ENCODE measurements around the gene MAP4K1. TPM values are rescaled to one million over a fixed set of nuclear protein-coding genes. Genes with fewer than 3 reads are reported as not detected.

MAP4K1 gene
- 100 to 1,000 TPM; 337 to 497 TPM for total RNA-seq

GRCh38 chr19:38617764-38618589, at the start of gene MAP4K1:
TSS of gene MAP4K1 (minus strand) at chr19:38617953. CDS start at chr19:38617895, 58 bp downstream.
- Mint-ChIP-seq H3K4me1 (peaks cover 53% of the 10 kb centered on the region), H3K27me3 (no peaks in the 10 kb centered on the region), H3K36me3 (peaks cover 34% of the 10 kb centered on the region), H3K27ac (peak within 1 kb of the TSS; percentile 89), H3K4me3 (peak within 1 kb of the TSS; percentile 96), H3K9me3 (ENCODE audit: low read depth) (no peaks in the 10 kb centered on the region)
- ATAC-seq (peak; percentile 72), DNase-seq (peak; percentile 90)
- CTCF ChIA-PET = interaction anchor here (0.8 to 6.6 kb wide), 21 partner anchors 11 to 312 kb away, joined by 3 to 93 read pairs (median 4); partner anchors contain the start of genes ACTN4, CATSPERG, FAM98C and MRPS12

DNA sequence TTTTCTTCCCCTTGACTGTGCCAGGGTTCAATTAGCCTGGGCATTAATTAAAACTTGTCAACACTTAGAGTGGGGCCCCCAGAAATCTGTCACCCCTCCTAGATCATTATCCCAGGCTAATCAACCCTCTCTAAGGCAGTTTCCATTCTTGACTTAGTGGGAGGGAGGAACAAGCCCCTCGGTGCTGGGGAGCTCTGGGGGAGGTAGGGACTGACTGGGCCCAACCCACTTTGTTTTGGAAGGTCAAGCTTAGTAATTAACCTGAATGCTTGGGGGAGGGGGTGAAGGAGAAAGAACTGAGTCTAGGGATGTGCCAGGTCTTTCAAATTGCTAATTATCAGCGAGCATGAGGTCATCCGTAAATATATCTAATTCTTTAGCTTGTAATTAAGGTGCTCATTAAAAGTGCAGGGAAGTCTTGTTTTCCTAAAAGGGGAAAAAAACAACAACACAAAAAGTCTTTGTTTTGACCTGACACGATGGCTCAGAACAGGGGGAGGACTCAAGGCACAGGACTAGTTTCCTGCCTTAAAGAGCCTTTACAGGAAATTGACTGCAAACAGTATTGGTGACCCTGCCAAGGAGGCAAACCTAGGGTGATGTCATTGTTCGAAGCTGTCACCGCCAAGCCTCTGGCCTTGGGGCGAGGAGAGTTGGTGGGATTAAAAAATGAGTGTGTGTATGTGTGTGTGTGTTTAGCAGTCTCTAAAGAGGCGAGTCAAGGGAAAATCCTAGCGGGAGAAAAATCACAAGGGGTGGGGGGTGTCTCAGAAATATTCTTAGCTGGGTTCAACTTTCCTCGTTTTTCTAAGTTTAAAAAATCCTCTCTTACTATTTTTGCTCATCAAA, 49.1 kb upstream of the MAP4K1 start:
- peak overlapping the region; percentile 83 for H3K27ac Mint-ChIP-seq
- peak overlapping the region; percentile 27 for H3K4me3 Mint-ChIP-seq
- DNase-seq (peak; percentile 79), ATAC-seq (peak; percentile 92)
- CTCF ChIA-PET = interaction anchor here (1.0 to 1.6 kb wide), 6 partner anchors 9 to 263 kb away, joined by 3 to 6 read pairs (median 4); partner anchors contain the start of genes MRPS12 and SARS2
- H3K4me1 Mint-ChIP-seq = peaks cover 91% of the 10 kb centered on the region
- H3K36me3 Mint-ChIP-seq = peaks cover 25% of the 10 kb centered on the region
- H3K9me3 Mint-ChIP-seq (ENCODE audit: low read depth) = no peaks in the 10 kb centered on the region
- H3K27me3 Mint-ChIP-seq = no peaks in the 10 kb centered on the region

DNA sequence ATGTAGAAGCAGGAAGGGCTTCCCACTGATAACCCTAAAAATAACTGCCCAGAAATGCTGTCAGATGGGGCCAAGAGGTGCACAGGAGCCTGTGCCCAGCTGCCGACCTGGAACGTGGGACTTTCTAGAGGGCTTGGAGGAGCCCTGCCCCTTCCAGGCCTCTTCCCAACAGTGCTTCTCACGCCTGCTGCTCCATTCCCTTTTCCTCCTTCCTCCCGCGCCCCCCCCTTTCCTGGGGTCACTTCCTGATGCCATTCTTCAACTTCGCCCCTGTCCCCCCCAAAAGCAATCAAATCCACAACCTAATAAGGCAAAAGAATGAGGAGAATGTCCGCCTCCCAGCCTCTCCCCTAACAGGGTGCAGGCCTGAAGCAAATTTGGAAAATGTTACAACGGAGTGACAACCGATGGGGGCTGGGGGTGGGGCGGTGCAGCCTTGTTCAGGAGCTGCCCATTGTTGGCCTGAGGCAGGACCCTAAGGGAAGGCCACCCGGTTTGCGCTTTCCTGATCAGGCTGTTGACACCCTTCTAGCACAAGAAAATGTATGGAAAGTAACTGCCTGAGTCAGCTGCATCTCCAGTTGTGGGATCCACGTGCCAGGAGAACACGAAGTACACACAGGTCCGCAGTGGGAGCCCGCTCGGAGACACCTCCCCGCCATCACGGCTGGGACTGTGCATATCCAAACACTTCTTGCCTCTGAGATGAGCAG, 48.4 kb upstream of the MAP4K1 start:
- Mint-ChIP-seq H3K27ac (peak overlapping the region; percentile 83), H3K4me3 (no peak overlapping the region), H3K27me3 (no peaks in the 10 kb centered on the region), H3K4me1 (peaks cover 88% of the 10 kb centered on the region), H3K36me3 (peaks cover 27% of the 10 kb centered on the region), H3K9me3 (ENCODE audit: low read depth) (no peaks in the 10 kb centered on the region)
- ATAC-seq = no peak
- CTCF ChIA-PET = interaction anchor here (1.1 to 2.2 kb wide), 5 partner anchors 8 to 264 kb away, joined by 3 to 9 read pairs (median 4); partner anchors contain the start of genes MRPS12 and SARS2
- DNase-seq = no peak

DNA sequence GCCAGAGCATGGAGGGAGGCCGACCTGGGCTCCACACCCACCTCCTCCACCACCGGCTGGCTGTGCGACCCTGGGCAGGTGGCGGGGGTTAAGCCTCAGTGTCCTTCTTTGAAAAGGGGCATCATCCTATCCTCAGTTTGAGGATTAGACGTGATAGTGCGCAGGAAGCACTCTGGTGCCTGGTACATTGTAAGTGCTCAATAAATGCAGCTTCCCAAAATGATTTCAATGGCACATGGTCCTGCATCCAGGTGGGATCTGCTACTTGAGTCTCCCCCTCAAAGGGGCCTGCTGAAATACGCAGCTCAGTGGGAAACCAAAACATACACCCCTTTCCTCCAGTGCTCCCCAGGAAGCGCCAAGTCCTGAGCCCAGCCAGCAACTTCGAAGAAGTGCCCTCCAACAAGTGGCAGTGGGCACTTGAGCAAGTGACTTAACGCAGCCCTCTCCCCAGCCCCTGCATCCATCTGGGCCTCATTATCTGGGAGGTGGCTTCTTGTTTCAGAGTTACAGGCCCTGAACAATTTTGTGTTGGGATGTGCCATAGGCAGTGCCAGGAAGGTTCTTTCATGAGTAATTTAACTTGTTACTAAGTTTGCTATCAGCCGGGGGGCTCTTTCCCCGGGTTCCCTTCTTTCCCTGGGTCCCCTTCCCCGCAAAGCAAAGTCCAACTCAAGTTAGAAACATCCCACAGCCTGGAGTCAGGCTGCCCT, 47.6 kb upstream of the MAP4K1 start:
- CTCF ChIA-PET = interaction anchor here (0.6 to 2.2 kb wide), 6 partner anchors 9 to 126 kb away, joined by 3 to 9 read pairs (median 3); no protein-coding TSS in a partner anchor
- no peak overlapping the region for H3K4me3 Mint-ChIP-seq
- no peaks in the 10 kb centered on the region for H3K27me3 Mint-ChIP-seq
- ATAC-seq (no peak), DNase-seq (no peak)
- H3K27ac Mint-ChIP-seq = peak overlapping the region; percentile 59
- no peaks in the 10 kb centered on the region for H3K9me3 Mint-ChIP-seq (ENCODE audit: low read depth)
- H3K4me1 Mint-ChIP-seq = peaks cover 86% of the 10 kb centered on the region
- peaks cover 30% of the 10 kb centered on the region for H3K36me3 Mint-ChIP-seq

DNA sequence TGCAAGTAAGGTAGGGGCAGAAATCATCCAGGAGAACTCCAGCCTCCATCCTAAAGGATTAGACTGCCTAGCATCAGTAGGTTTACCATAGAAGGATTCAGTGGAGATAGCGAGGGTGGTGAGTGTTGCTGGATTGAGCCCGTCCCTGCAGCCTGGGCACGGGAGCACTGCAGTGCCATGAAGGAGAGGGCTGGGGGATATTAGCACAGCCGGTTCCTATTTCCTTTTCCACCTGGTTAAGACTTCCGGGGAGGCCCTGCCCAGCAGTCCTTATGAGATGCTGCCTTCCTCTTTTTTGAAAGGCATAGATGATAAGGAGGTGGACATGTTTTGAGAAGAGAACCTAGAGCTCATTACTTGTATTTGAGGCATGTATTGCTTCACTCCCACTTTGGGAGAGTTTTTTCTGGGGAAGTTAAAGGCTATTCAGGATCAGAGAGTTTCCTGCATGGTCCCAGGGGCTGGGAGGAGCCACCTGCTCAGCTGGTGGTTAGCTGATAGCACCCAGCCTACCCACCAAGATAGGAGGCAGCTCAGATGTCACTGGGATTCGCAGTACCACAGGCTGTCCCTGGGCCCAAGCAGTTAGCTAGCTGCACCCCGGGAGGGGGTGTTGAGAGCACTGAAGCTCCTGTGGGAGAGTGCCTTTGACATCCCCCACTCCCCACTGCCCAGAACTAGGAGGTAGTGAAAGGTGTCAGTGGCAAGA, 46.9 kb upstream of the MAP4K1 start:
- CTCF ChIA-PET = interaction anchor here (0.7 to 2.4 kb wide), 5 partner anchors 10 to 30 kb away, joined by 3 to 9 read pairs (median 5); no protein-coding TSS in a partner anchor
- Mint-ChIP-seq H3K4me1 (peaks cover 82% of the 10 kb centered on the region), H3K27ac (peak overlapping the region; percentile 71), H3K36me3 (peaks cover 28% of the 10 kb centered on the region), H3K4me3 (peak overlapping the region; percentile 24), H3K9me3 (ENCODE audit: low read depth) (no peaks in the 10 kb centered on the region), H3K27me3 (no peaks in the 10 kb centered on the region)
- ATAC-seq = peak; percentile 4
- DNase-seq = no peak

- peak; percentile 64 for DNase-seq
- Mint-ChIP-seq H3K9me3 (ENCODE audit: low read depth) (no peaks in the 10 kb centered on the region), H3K36me3 (peaks cover 22% of the 10 kb centered on the region), H3K27me3 (no peaks in the 10 kb centered on the region), H3K4me1 (peaks cover 82% of the 10 kb centered on the region), H3K27ac (peak overlapping the region; percentile 71), H3K4me3 (peak overlapping the region; percentile 24)
- peak; percentile 50 for ATAC-seq
- CTCF ChIA-PET = interaction anchor here (1.0 to 3.4 kb wide), 5 partner anchors 11 to 29 kb away, joined by 3 to 10 read pairs (median 6); partner anchors contain the start of gene ACTN4
Measured at GRCh38 chr19:38663957-38664502, 46.3 kb upstream of the MAP4K1 start.

DNA sequence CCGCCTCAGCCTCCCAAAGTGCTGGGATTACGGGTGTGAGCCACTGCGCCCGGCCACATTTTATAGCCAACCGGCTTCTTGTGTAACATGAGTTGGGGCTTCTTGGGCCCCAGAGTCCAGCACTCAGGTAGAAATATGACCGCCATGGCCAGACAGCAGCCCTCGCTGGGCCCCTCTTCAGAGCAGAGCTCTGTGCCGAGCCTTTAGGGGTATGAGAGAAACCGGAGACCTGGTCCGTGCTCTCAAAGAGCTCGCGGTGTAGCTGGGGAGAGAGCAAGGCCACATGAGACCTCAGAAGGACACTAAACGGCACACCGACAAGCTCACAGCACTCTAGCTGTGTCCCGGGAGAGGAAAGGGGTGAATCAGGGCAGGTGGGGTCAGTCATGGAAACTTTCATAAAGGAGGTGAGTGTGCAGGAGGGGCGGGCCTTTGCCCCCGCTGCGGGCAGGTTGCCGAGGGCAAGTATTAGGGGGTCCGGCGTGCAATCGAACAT, 45.5 kb upstream of the MAP4K1 start:
- ATAC-seq = no peak
- Mint-ChIP-seq H3K27me3 (no peaks in the 10 kb centered on the region), H3K36me3 (peaks cover 20% of the 10 kb centered on the region), H3K4me1 (peaks cover 82% of the 10 kb centered on the region), H3K9me3 (ENCODE audit: low read depth) (no peaks in the 10 kb centered on the region), H3K27ac (no peak overlapping the region), H3K4me3 (no peak overlapping the region)
- DNase-seq = no peak
- CTCF ChIA-PET = interaction anchor here (1.2 to 3.4 kb wide), 3 partner anchors 16 to 30 kb away, joined by 3 to 10 read pairs (median 5); partner anchors contain the start of gene ACTN4

- DNase-seq = no peak
- no peaks in the 10 kb centered on the region for H3K9me3 Mint-ChIP-seq (ENCODE audit: low read depth)
- no peaks in the 10 kb centered on the region for H3K27me3 Mint-ChIP-seq
- H3K27ac Mint-ChIP-seq = no peak overlapping the region
- ATAC-seq = no peak
- H3K4me3 Mint-ChIP-seq = no peak overlapping the region
- CTCF ChIA-PET = interaction anchor here (1.2 to 3.4 kb wide), 4 partner anchors 8 to 31 kb away, joined by 3 to 10 read pairs (median 4); partner anchors contain the start of gene ACTN4
- H3K36me3 Mint-ChIP-seq = peaks cover 18% of the 10 kb centered on the region
- H3K4me1 Mint-ChIP-seq = peaks cover 82% of the 10 kb centered on the region
Measured at GRCh38 chr19:38662537-38663155, 44.9 kb upstream of the MAP4K1 start.

GRCh38 chr19:38661996-38662395, 44.2 kb upstream of the MAP4K1 start:
- Mint-ChIP-seq H3K36me3 (peaks cover 20% of the 10 kb centered on the region), H3K9me3 (ENCODE audit: low read depth) (no peaks in the 10 kb centered on the region), H3K4me1 (peaks cover 82% of the 10 kb centered on the region), H3K27ac (no peak overlapping the region), H3K4me3 (no peak overlapping the region), H3K27me3 (no peaks in the 10 kb centered on the region)
- ATAC-seq (no peak), DNase-seq (no peak)
- CTCF ChIA-PET = interaction anchor here (1.2 to 3.4 kb wide), 4 partner anchors 9 to 32 kb away, joined by 3 to 10 read pairs (median 4); partner anchors contain the start of gene ACTN4

DNA sequence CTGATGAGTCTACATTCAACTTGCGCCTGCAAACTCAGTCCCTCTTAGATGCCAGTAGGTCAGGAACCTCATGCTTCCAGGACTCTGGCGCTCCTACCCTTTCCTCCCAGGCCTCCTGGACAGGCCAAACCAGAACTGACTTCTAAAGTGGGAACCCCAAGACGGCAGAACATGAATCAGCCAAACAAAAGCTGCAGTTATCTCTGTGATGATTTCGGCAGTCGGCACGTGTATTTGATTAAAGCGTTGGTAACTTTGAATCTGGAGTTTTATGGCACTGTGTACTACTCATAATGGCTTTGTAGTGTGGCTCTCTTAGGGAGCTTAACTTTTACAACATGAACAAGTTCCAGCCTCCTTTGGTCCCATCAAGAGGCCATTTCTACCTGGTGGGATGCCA, 43.4 kb upstream of the MAP4K1 start:
- ATAC-seq (no peak), DNase-seq (no peak)
- no peak overlapping the region for H3K27ac Mint-ChIP-seq
- CTCF ChIA-PET = interaction anchor here (1.4 to 3.4 kb wide), 2 partner anchors 10 to 14 kb away, joined by 3 to 10 read pairs; partner anchors contain the start of gene ACTN4
- no peaks in the 10 kb centered on the region for H3K9me3 Mint-ChIP-seq (ENCODE audit: low read depth)
- no peaks in the 10 kb centered on the region for H3K27me3 Mint-ChIP-seq
- H3K4me1 Mint-ChIP-seq = peaks cover 82% of the 10 kb centered on the region
- no peak overlapping the region for H3K4me3 Mint-ChIP-seq
- peaks cover 26% of the 10 kb centered on the region for H3K36me3 Mint-ChIP-seq

DNA sequence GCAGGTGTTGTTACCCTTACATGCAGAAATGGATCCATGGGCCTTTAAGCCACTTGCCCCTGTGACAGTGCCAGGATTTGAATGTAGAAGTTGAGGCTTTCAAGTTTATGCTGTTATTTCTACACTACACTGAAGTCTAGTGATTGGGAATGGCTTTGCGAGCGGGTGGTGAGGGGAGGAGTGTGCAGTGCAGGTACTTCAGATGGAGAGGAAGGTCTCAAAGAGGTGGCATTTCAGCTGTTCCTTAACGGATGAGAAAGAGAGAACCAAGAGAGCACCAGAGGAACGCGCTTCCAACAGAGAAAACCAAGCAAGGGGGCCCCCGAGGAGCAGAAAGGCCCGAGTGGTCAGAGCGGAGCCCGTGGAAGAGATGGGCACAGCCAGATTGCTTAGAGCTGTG, 43.0 kb upstream of the MAP4K1 start:
- H3K27ac Mint-ChIP-seq = peak overlapping the region; percentile 7
- H3K4me1 Mint-ChIP-seq = peaks cover 82% of the 10 kb centered on the region
- H3K9me3 Mint-ChIP-seq (ENCODE audit: low read depth) = no peaks in the 10 kb centered on the region
- H3K4me3 Mint-ChIP-seq = no peak overlapping the region
- CTCF ChIA-PET = interaction anchor here (3.4 kb wide), 1 partner anchor 13 kb away, joined by 10 read pairs; the partner anchor contains the start of gene ACTN4
- no peaks in the 10 kb centered on the region for H3K27me3 Mint-ChIP-seq
- DNase-seq (no peak), ATAC-seq (no peak)
- peaks cover 29% of the 10 kb centered on the region for H3K36me3 Mint-ChIP-seq

Measured in activated CD8-positive, alpha-beta memory T cell treated with anti-CD3 and anti-CD28 coated beads, Interleukin-2, amount 10 ng/mL, durations not matched to agents 7 days and 5 days (primary cell).